HG03108 (cell line): ENCODE measurements around the gene ADD3.

Source experiments
- ATAC-seq: cut with Tn5 transposase; IDR thresholded peaks from one replicate; pipeline ENCODE4 v1.9.1; 2021; ENCODE audit warnings: moderate library complexity; ENCODE audit not compliant: unreplicated experiment

The ADD3 gene

GRCh38 chr10:110007701-110008517, at the start of gene ADD3:
Gene ADD3, plus strand, starts transcription at chr10:110007984. Its CDS starts 92,670 bp downstream, at chr10:110100654.
- ATAC-seq, result peak; percentile 62

DNA sequence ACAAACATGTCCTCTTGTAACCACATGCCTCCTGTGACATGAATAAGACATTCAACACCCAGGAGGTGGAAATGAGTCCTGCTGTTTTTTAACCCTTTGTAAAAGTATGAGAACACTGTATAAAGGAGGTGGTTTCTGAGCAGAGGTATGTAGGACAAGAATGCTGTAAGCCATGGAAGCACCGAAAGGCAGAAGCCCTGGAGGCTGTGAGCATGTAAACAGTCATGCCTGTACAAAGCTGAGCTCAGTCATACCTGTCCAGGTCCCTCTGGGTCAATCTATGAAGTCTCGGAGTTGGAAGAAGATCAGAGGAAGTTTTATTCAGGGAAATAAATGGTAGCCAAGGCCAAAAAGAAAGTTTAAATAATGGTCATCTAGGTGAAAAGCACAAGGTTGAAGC, 49.7 kb upstream of the ADD3 start:
- ATAC-seq, result no peak

GRCh38 chr10:109959259-109960145, 48.3 kb upstream of the ADD3 start:
- no peak for ATAC-seq

DNA sequence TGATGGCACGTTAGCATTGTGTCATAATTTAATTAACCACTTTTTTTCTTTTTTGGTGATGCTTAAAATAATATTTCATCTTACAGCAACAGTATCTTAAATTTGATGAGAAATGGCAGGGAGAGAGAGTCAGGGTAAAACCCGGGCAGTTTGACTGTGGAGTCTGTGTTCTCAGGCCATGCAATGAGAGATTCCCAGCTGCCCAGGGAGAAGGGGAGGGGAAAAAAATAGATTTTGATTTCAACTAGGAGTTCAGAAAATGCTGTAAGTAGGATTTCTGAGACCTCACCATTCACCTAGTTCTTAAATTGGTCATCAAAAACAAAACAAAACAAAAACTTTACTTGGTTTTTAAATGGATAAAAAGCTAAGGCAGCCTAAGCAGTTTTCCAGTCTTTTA, 47.1 kb upstream of the ADD3 start:
- ATAC-seq, result no peak

DNA sequence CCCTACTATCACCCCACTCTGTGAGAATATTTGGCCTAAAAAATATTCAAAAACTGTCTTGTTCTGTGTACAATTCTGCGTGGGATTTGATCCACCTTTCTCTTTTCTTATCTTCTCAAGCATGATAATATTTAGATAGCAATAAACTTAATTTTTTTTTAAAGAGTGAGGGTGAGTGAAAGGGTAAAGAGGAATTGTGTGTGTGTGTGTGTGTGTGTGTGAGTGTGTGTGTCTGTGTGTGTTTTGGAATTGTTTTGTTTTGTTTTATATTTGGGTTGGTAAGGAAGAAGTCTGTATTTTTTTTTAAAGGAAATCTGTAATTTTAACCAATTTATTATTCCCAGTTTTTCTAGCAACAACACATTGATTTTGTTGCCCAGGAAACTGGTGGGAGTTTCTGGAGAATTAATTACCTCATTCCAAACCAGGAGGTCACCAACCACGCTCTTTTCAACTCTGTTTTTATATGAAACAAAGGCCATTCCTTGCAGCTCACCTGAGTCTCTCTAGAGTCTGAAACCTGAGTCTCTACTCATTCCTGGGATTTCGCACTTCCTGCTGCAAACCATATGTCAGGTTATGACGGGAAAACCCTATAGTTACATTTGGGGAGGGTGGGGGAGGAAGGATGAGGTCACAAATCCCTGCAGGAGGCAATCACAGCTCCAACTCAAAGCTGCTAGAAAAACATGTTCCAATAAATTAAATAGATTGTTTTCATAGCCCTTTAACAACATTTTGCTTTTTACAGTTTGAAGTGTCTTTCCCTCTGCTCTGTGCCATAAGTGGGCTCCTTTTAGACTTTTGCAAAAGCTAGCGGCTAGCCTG, 46.4 kb upstream of the ADD3 start:
- ATAC-seq, result no peak

- ATAC-seq, result no peak
These were observed 45.5 kb upstream of the ADD3 start for GRCh38 chr10:109962247-109962646.

DNA sequence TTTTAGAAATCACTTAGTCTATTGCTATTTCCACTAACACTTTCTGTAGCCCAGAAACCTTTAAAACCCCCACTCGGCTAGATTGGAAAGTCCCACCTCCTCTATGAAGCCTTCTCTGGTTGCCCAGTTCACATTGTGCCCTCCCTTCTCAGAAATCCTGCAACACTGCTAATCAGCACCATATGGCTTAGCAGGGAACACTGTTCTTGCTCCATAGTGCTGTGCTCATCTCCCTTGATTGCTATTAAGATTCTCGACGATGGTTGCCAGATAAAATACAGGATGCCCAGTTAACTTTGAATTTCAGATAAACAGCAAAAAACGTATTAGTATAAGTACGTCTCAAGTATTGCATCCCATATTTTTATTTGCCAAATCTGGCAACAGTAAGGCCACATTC, 44.3 kb upstream of the ADD3 start:
- ATAC-seq, result no peak

GRCh38 chr10:109964318-109964717, 43.5 kb upstream of the ADD3 start:
- ATAC-seq, result no peak

DNA sequence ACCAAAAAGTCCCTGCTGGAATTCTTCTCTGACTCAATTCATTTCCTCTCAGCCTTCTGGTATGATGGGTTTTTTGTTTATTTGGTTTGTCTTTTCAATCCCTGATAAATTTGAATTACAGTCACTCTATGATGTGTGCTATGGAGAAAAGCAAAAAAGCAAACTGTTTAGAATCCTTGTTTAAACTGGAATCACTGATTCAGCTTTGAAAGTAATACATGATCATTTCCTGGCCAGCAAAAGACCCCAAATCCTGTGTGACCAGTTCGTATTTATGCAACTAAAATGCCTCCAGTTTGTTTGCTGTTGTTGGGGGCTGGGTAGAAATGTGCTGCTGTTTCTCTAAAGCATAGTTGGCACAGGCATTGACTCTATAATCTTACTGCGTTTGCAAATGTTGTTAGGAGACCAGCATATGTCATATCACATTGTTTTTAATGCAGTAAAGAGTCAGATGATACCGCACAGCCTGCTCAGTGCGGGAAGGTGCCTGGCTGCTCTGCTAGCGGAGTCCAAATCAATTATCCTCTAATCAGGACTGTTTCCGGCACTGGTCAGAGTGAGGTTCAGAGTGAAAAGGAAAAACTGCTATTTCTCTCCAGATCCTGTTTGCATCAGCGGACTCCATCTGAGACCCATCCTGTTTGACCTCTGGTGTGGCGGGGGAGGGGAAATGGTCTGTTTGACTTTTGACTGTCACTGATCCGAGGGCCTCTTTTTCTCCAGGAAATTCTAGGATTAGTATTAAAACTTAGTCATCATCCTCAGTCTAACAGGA, 40.6 kb upstream of the ADD3 start:
- no peak for ATAC-seq

DNA sequence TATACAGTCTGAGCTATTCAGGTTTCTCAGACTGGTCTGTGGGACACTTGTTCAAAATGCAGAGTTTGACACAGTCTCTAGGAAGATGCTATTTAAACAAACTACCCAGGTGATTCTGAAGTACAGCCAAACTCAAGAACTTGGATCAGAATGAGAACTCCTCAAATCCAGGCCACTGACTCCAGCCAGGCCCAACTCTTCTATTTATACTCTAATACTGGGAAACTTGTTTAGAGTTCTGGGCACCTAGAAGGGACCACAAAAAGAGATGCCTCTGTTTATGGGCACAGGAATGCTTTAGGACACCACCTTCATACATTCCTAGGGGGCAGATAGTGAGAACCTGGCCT, 40.1 kb upstream of the ADD3 start:
- no peak for ATAC-seq

DNA sequence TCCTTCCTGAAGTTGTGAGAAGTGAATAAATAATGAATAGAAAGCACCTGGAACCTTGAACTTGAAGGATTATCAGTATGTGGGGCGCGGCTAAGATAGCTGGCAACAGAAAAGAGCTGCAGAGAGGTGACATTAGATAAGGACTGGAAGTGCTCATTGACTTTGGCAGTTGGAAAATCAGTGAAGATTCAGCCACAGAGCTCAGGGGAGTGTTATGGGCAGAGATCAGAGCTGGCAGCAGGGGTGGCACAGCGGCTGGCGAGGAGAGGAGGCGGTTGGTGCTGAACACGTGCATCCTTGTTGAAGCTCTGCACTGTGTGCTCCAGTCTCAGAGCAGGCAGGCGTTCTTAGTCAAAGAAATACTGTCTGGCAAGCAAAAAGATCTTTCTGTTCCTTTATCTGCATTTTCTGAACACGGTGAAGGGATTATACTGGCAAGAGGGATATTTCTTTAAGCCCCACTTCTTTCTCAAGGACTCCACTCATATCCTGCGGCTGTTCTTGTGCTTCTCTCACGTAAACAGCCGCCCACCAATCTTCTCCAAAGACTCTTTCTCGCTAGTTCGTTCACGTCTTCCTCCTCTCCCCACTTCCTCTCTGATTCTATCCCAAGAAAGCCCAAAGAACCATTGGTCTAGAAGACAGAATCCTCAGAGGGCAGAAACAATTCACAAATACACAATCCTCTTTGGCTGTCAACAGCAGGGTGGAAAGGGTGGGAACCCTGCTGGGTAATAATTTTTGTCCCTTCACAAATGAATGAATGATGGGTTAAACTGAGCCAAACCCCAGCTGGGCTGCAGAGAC, 38.6 kb upstream of the ADD3 start:
- ATAC-seq, result no peak

- ATAC-seq, result no peak
These were observed 37.9 kb upstream of the ADD3 start for GRCh38 chr10:109969760-109970346.

DNA sequence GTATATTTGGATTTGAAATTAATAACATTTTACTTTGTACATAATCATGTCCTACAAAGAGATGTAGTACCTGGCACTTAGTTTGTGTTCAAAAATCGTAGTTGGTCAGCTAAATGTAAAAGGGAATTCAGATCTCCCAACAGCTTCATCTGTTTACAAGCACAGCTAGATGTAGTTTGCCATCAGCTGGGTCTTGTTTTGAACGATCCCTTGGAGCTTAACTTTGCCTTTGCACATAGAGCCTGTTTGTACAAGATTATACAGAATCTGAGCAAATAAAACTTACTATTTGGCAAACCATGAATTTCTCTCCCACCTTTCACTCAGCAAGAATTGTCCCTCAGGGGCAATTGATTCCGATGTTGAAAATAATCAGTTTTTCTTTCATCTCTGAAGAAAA, 36.1 kb upstream of the ADD3 start:
- no peak for ATAC-seq

GRCh38 chr10:109972372-109973001, 35.3 kb upstream of the ADD3 start:
- ATAC-seq, result no peak

DNA sequence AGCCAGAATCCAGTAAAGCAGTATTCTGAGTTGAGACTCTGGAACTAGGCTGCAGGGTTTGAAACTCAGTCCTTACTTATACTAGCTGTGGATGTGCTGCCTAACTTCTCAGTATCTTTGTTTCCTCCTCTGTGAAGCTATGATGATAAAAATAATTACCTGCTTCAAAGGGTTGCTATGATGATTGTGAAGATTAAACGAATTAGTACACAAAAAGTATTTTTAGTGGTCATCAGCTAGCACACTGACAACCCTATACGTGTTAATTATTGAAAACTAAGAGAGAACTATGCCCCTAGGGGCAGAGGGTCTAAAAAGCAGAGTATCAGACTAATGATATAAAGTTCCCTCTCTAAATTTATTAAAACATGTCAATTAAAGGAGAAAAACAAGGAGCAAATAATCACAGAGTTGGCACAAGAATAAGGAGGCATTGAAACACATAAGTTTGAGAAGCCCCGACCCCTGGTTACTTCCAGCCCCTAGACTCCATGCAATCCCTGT, 34.4 kb upstream of the ADD3 start:
- no peak for ATAC-seq

DNA sequence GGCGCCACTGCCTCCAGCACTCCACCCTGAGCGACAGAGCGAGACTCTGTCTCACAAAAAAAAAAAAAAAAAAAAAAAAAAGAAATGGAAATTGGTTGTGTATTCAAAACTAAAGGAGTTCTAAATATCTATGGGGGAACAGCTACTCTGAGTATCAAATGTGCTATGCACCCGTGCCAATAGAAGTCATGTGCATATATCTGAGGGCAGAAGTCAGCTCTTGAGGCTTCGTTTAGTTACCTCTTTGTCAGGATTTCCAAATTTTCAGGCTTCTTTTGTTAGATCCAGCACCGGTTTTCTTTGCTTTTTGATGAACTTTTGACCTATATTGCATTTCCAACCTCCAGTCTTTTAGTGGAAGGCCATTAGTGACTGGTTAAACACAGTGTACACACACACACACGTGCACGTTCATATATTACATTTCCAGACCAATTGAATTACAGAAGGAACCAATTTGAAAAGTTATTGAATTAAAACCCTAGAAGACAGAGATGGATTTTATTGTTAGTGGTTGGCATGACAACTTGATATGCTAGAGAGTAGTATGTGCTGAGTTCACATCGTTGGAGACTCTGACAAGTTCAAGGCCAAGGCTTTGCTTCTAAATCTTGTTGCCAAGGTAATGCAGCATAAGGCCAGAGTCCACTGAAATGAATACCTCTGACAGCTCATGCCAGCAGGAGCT, 33.1 kb upstream of the ADD3 start:
- no peak for ATAC-seq

DNA sequence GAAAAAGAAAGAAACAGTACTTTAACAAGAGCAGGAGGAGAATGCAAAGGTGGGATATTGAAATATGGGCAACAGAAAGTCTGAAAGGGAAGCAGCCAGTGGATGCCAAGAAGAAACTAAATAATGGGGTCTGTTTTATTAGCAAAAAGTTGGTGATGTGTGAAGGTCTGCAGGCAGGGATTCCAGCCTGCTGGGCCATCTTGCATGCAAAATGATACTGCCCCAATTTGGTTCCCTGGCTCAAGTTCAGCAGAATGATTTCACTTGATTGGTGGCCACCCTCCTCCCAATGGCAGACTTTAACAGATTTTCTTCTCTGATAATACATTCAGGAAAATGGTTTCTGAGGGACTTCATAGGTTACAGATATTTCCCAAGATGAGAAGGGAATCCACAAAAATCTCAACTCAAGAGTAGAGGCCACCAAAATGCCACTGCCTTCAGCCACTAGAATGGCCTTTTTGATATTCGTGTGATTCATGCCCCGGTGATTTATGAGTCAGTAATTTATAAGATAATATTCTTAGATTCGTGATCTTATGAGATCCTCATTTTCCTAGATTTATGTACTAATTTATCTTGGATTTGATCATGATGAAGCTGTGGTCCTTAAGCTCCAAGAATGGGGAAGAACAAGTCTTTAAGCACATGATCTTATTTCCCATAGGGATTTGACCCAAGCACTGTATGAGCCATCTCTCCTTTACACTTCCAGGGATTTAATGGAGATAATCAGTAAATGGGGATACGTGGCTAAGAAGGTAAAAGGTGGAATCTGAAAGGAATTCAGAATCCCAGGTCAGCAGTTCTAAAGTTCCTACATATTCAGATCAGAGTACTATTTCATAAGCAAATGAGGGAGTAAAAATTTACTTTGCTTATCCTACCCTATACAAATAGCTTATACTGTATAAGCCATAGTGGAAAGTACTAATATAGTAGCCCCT, 32.3 kb upstream of the ADD3 start:
- no peak for ATAC-seq
